Motor neuron (in vitro differentiated cells): ENCODE measurements around the gene C1orf21. TPM values are rescaled to one million over a fixed set of nuclear protein-coding genes. Genes with fewer than 3 reads are reported as not detected.

ENCODE experiments used
- ATAC-seq, 8 experiments: fragments of 200-7000 bp; cut with Tn5 transposase; replicated peaks in 6 of 8; 2 replicates each; pipeline ENCODE4 v1.8.0; 2021; ENCODE audit warnings: mild to moderate bottlenecking in 8 of 8, moderate library complexity in 8 of 8
- H3K27ac ChIP-seq, 2 donors: fragments of 250-450 bp; sonication (Bioruptor Pico); 2 replicates each; pipeline ENCODE4 v1.9.0; 2021; ENCODE audit warnings: antibody characterized with exemption in 2 of 2, mild to moderate bottlenecking in 2 of 2, moderate library complexity in 1 of 2
- H3K4me1 ChIP-seq, 2 donors: fragments of 250-450 bp; sonication (Bioruptor Pico); replicated peaks in 1 of 2; 2 replicates each; pipeline ENCODE4 v1.6.1; 2021; ENCODE audit warnings: antibody characterized with exemption in 2 of 2, mild to moderate bottlenecking in 2 of 2, moderate library complexity in 1 of 2
- H3K4me3 ChIP-seq, 5 donors: fragments of 250-450 bp; sonication (Bioruptor Pico); 2 replicates each; pipeline ENCODE4 v1.9.0; 2021; ENCODE audit warnings: antibody characterized with exemption in 5 of 5, mild to moderate bottlenecking in 5 of 5, moderate library complexity in 4 of 5
- WGBS, 10 experiments: fragments of 450-650 bp; shearing (Covaris generic); methylation state at CpG; one replicate each; pipeline ENCODE4 v1.0.0; 2022; 5-methylcytosine and 5-hydroxymethylcytosine counted together
- in situ Hi-C, 9 experiments: fragments of 400-800 bp; cut with MboI; loops; one replicate each; pipeline ENCODE4 v1.15.0; 2021; ENCODE audit warnings: low sequenced_read_pairs in 9 of 9, low pct_unique_long_range_greater_than_20kb in 2 of 9; ENCODE audit not compliant: unreplicated experiment in 9 of 9
- total RNA-seq, 8 experiments: library from RNA; unstranded; fragments of 300-600 nt; gene quantifications; 2 replicates each; pipeline versions ENCODE4 v1.2.3 to v1.2.4, GENCODE V29; 2022

C1orf21 gene
- total RNA-seq, 8 experiments from 2014 or later = 0.49 to 43.9 (median 17.9) TPM

- Histone ChIP-seq H3K27ac (peak overlapping the region; percentile 34 to 70), H3K4me1 (peaks cover 15% of the 10 kb centered on the region in 2 donors), H3K4me3 (no peak overlapping the region)
- 80 to 100% (median 86%) methylated on average over 1 to 2 of the region's 3 CpGs; no CpG with 5 or more reads in 5 of the 10 experiments for WGBS, 10 experiments
- peak in 3 of 8 experiments; percentile 3 to 37 (median 18) for ATAC-seq
- in situ Hi-C loops = no loop called here
Observed at GRCh38 chr1:184646824-184647223, 260.0 kb downstream of the C1orf21 start.

GRCh38 chr1:184647471-184647870 lies 260.6 kb downstream of the C1orf21 start:
- Histone ChIP-seq H3K27ac (no peak overlapping the region), H3K4me1 (peaks cover 14 to 15% of the 10 kb centered on the region in 2 donors), H3K4me3 (no peak overlapping the region)
- WGBS, 10 experiments = 54 to 100% (median 96%) methylated on average over 1 to 4 of the region's 4 CpGs; no CpG with 5 or more reads in 2 of the 10 experiments
- no peak for ATAC-seq
- in situ Hi-C loops = no loop called here

GRCh38 chr1:184648160-184648855 lies 261.5 kb downstream of the C1orf21 start:
- no peak for ATAC-seq
- Histone ChIP-seq H3K4me3 (no peak overlapping the region), H3K4me1 (peaks cover 14 to 15% of the 10 kb centered on the region in 2 donors), H3K27ac (no peak overlapping the region)
- in situ Hi-C loops = no loop called here
- 58 to 100% (median 98%) methylated on average over 1 to 3 of the region's 4 CpGs; no CpG with 5 or more reads in 2 of the 10 experiments for WGBS, 10 experiments

GRCh38 chr1:184648856-184649201 lies 262.0 kb downstream of the C1orf21 start:
- Histone ChIP-seq H3K4me3 (no peak overlapping the region), H3K4me1 (peaks cover 14 to 15% of the 10 kb centered on the region in 2 donors), H3K27ac (no peak overlapping the region)
- no peak for ATAC-seq
- 60 to 98% (median 96%) methylated on average over 1 to 6 of the region's 6 CpGs; no CpG with 5 or more reads in 4 of the 10 experiments for WGBS, 10 experiments
- in situ Hi-C loops = no loop called here

GRCh38 chr1:184649451-184649888 lies 262.6 kb downstream of the C1orf21 start:
- 37 to 100% (median 94%) methylated on average over 1 to 6 of the region's 7 CpGs; no CpG with 5 or more reads in 5 of the 10 experiments for WGBS, 10 experiments
- no peak overlapping the region for H3K27ac ChIP-seq
- in situ Hi-C loops = no loop called here
- ATAC-seq = no peak
- H3K4me1 ChIP-seq = peaks cover 14 to 15% of the 10 kb centered on the region in 2 donors
- H3K4me3 ChIP-seq = no peak overlapping the region

GRCh38 chr1:184650177-184650866 lies 263.5 kb downstream of the C1orf21 start:
- in situ Hi-C loops = loop anchor here in 7 of 9 experiments (25.0 kb wide), 3 partner anchors 138 to 563 kb away; no protein-coding TSS in a partner anchor
- WGBS, 10 experiments = 40 to 80% (median 67%) methylated on average over 1 to 4 of the region's 5 CpGs; no CpG with 5 or more reads in 3 of the 10 experiments
- no peak overlapping the region for H3K4me3 ChIP-seq
- H3K4me1 ChIP-seq = peaks cover 15 to 16% of the 10 kb centered on the region in 2 donors
- H3K27ac ChIP-seq = no peak overlapping the region
- no peak for ATAC-seq

- H3K27ac ChIP-seq = no peak overlapping the region
- in situ Hi-C loops = loop anchor here in 7 of 9 experiments (25.0 kb wide), 3 partner anchors 143 to 568 kb away; no protein-coding TSS in a partner anchor
- peaks cover 0 to 3% of the 10 kb centered on the region in 2 donors for H3K4me1 ChIP-seq
- peak in 2 of 8 experiments; percentile 48 to 53 for ATAC-seq
- H3K4me3 ChIP-seq = no peak overlapping the region
Observed at GRCh38 chr1:184655185-184655584, 268.4 kb downstream of the C1orf21 start.

- H3K4me1 ChIP-seq = peaks cover 0 to 3% of the 10 kb centered on the region in 2 donors
- ATAC-seq = no peak
- no peak overlapping the region for H3K4me3 ChIP-seq
- no peak overlapping the region for H3K27ac ChIP-seq
- WGBS, 10 experiments = 50 to 100% (median 86%) methylated on average over 1 to 2 of the region's 2 CpGs; no CpG with 5 or more reads in 2 of the 10 experiments
- in situ Hi-C loops = loop anchor here in 7 of 9 experiments (25.0 kb wide), 3 partner anchors 144 to 569 kb away; no protein-coding TSS in a partner anchor
Observed at GRCh38 chr1:184656221-184656620, 269.4 kb downstream of the C1orf21 start.

GRCh38 chr1:184658055-184658454 lies 271.2 kb downstream of the C1orf21 start:
- peaks cover 0 to 3% of the 10 kb centered on the region in 2 donors for H3K4me1 ChIP-seq
- no peak for ATAC-seq
- H3K4me3 ChIP-seq = no peak overlapping the region
- WGBS, 10 experiments = 80 to 100% (median 92%) methylated on average over 1 to 2 of the region's 2 CpGs; no CpG with 5 or more reads in 1 of the 10 experiments
- H3K27ac ChIP-seq = no peak overlapping the region
- in situ Hi-C loops = loop anchor here in 7 of 9 experiments (25.0 kb wide), 3 partner anchors 146 to 571 kb away; no protein-coding TSS in a partner anchor

GRCh38 chr1:184660462-184661191 lies 273.8 kb downstream of the C1orf21 start:
- no peak for ATAC-seq
- H3K4me3 ChIP-seq = no peak overlapping the region
- H3K4me1 ChIP-seq = peaks cover 0 to 5% of the 10 kb centered on the region in 2 donors
- 100% methylated on average over 2 of the region's 2 CpGs; no CpG with 5 or more reads in 9 of the 10 experiments for WGBS, 10 experiments
- in situ Hi-C loops = loop anchor here in 7 of 9 experiments (25.0 kb wide), 3 partner anchors 148 to 573 kb away; no protein-coding TSS in a partner anchor
- H3K27ac ChIP-seq = no peak overlapping the region

GRCh38 chr1:184661801-184662200 lies 275.0 kb downstream of the C1orf21 start:
- H3K4me1 ChIP-seq = peaks cover 0 to 10% of the 10 kb centered on the region in 2 donors
- 0 to 100% (median 62%) methylated on average over 1 of the region's 1 CpG; no CpG with 5 or more reads in 4 of the 10 experiments for WGBS, 10 experiments
- no peak for ATAC-seq
- in situ Hi-C loops = loop anchor here in 7 of 9 experiments (25.0 kb wide), 3 partner anchors 150 to 574 kb away; no protein-coding TSS in a partner anchor
- no peak overlapping the region for H3K27ac ChIP-seq
- H3K4me3 ChIP-seq = no peak overlapping the region

- Histone ChIP-seq H3K4me1 (peaks cover 12 to 22% of the 10 kb centered on the region in 2 donors), H3K27ac (no peak overlapping the region), H3K4me3 (peak overlapping the region in 1 of 5 donors; percentile 6)
- WGBS, 10 experiments = 13 to 73% (median 47%) methylated on average over 3 to 23 of the region's 40 CpGs; no CpG with 5 or more reads in 5 of the 10 experiments
- peak; percentile 91 to 99 (median 96) for ATAC-seq
- in situ Hi-C loops = loop anchor here in 7 of 9 experiments (25.0 kb wide), 3 partner anchors 152 to 577 kb away; no protein-coding TSS in a partner anchor
Observed at GRCh38 chr1:184664042-184664660, 277.3 kb downstream of the C1orf21 start.
